Measurements from ENCODE around the gene TMEM259.

The TMEM259 gene

GRCh38 chr19:1007399-1008251 is 13.3 kb downstream of the TMEM259 start:
- TF ChIP-seq CTCF (IDR thresholded peaks at IDR 0.05), result no peak
- no peak for DNase-seq (ENCODE audit: low spot score)

GRCh38 chr19:1006711-1007398 is 14.1 kb downstream of the TMEM259 start:
- no peak for DNase-seq (ENCODE audit: low spot score)
- TF ChIP-seq CTCF (IDR thresholded peaks at IDR 0.05), result no peak
- no peak overlapping the region for H3K4me3 ChIP-seq

More at GRCh38 chr19:1007399-1008251, 13.3 kb downstream of the TMEM259 start:
- no peak overlapping the region for H3K27ac ChIP-seq
- H3K4me3 ChIP-seq, result no peak overlapping the region

DNA sequence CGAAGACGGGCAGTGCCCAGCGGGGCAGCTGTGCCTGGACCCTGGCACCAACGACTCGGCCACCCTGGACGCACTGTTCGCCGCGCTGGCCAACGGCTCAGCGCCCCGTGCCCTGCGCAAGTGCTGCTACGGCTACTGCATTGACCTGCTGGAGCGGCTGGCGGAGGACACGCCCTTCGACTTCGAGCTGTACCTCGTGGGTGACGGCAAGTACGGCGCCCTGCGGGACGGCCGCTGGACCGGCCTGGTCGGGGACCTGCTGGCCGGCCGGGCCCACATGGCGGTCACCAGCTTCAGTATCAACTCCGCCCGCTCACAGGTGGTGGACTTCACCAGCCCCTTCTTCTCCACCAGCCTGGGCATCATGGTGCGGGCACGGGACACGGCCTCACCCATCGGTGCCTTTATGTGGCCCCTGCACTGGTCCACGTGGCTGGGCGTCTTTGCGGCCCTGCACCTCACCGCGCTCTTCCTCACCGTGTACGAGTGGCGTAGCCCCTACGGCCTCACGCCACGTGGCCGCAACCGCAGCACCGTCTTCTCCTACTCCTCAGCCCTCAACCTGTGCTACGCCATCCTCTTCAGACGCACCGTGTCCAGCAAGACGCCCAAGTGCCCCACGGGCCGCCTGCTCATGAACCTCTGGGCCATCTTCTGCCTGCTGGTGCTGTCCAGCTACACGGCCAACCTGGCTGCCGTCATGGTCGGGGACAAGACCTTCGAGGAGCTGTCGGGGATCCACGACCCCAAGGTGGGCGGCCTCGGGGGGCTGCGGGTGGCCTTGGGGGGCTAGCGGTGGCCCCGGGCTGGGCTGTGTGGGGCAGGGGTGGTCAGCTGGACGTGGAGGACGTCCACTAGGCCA is 15.9 kb downstream of the TMEM259 start:
- no peak overlapping the region for H3K4me3 ChIP-seq
- H3K27ac ChIP-seq, result no peak overlapping the region
- no peak for TF ChIP-seq CTCF (IDR thresholded peaks at IDR 0.05)
- DNase-seq (ENCODE audit: low spot score), result no peak

More at GRCh38 chr19:1006711-1007398, 14.1 kb downstream of the TMEM259 start:
- no peak overlapping the region for H3K27ac ChIP-seq

- no peak for DNase-seq (ENCODE audit: low spot score)
- TF ChIP-seq CTCF (IDR thresholded peaks at IDR 0.05), result no peak
- H3K4me3 ChIP-seq, result no peak overlapping the region
- no peak overlapping the region for H3K27ac ChIP-seq
Measured at GRCh38 chr19:1004204-1004802, 16.6 kb downstream of the TMEM259 start.

DNA sequence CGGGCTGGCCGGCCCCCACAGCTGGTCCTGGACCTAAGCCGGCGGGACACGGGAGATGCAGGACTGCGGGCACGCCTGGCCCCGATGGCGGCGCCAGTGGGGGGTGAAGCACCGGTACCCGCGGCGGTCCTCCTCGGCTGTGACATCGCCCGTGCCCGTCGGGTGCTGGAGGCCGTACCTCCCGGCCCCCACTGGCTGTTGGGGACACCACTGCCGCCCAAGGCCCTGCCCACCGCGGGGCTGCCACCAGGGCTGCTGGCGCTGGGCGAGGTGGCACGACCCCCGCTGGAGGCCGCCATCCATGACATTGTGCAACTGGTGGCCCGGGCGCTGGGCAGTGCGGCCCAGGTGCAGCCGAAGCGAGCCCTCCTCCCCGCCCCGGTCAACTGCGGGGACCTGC is 17.6 kb downstream of the TMEM259 start:
- no peak for TF ChIP-seq CTCF (IDR thresholded peaks at IDR 0.05)
- Histone ChIP-seq H3K27ac (no peak overlapping the region), H3K4me3 (no peak overlapping the region)
- DNase-seq (ENCODE audit: low spot score), result no peak

- TF ChIP-seq CTCF (IDR thresholded peaks at IDR 0.05), result no peak
- no peak overlapping the region for H3K4me3 ChIP-seq
- no peak for DNase-seq (ENCODE audit: low spot score)
- H3K27ac ChIP-seq, result no peak overlapping the region
Measured at GRCh38 chr19:1002600-1002999, 18.3 kb downstream of the TMEM259 start.

Data from coronary artery (tissue), 2 donors.